ENCODE data around the gene TMUB2.

Gene TMUB2

GRCh38 chr17:44221084-44221861, 34.5 kb downstream of the TMUB2 start:
- H3K4me1 ChIP-seq (ENCODE audit: control insufficient read depth, insufficient read depth, low read length): peaks cover 11% of the 10 kb centered on the region
- H3K9me3 ChIP-seq (ENCODE audit: control insufficient read depth, insufficient read depth, low read depth, low read length): no peaks in the 10 kb centered on the region
- H3K4me3 ChIP-seq (ENCODE audit: low read depth, low read length): peak overlapping the region; percentile 79
- CTCF ChIA-PET: interaction anchor here (0.9 to 2.1 kb wide), 13 partner anchors 10 to 238 kb away, joined by 3 to 11 read pairs (median 4); partner anchors contain the start of gene TMUB2
- peak overlapping the region; percentile 100; the same call in 1 of the 2 replicates for H3K27ac ChIP-seq (ENCODE audit: extremely low read depth, low read depth, low read length)
- H3K36me3 ChIP-seq (ENCODE audit: control insufficient read depth in 2 of 2, insufficient read depth in 1 of 2, low read length in 2 of 2): peaks cover 0 to 12% of the 10 kb centered on the region in 2 experiments; a peak in 2 of 3 replicates
- POLR2A ChIA-PET: interaction anchor here (0.6 to 3.4 kb wide), 32 partner anchors 9 to 487 kb away, joined by 3 to 38 read pairs (median 5); partner anchors contain the start of genes ATXN7L3, FAM171A2, FZD2 and RUNDC3A
- TF ChIP-seq YY1 (tag by site-specific recombination; IDR thresholded peaks at IDR 0.05) (peak; percentile 33; the same call in 1 of the 2 replicates), ZNF571 (tag by site-specific recombination; IDR thresholded peaks at IDR 0.05) (no peak), ZFP37 (tag by site-specific recombination; IDR thresholded peaks at IDR 0.05) (peak; percentile 28; the same call in 1 of the 2 replicates), ZNF292 (tag by site-specific recombination; IDR thresholded peaks at IDR 0.05; ENCODE audit: borderline replicate concordance, low read depth) (no peak), ZSCAN23 (tag by site-specific recombination; IDR thresholded peaks at IDR 0.05) (no peak), ZNF138 (tag by site-specific recombination; IDR thresholded peaks at IDR 0.05; ENCODE audit: borderline replicate concordance) (no peak), ZNF155 (tag by site-specific recombination; IDR thresholded peaks at IDR 0.05) (no peak), ZNF146 (tag by site-specific recombination; IDR thresholded peaks at IDR 0.05) (no peak), TSHZ1 (tag by site-specific recombination; IDR thresholded peaks at IDR 0.05; ENCODE audit: borderline replicate concordance) (no peak), ZBTB8A (tag by site-specific recombination; IDR thresholded peaks at IDR 0.05) (peak; percentile 66; the same call in 1 of the 2 replicates), ZNF704 (tag by site-specific recombination; IDR thresholded peaks at IDR 0.05) (no peak), PRDM6 (tag by site-specific recombination; IDR thresholded peaks at IDR 0.05) (no peak), PRDM2 (tag by site-specific recombination; IDR thresholded peaks at IDR 0.05; ENCODE audit: borderline replicate concordance) (no peak), ZNF610 (tag by site-specific recombination; IDR thresholded peaks at IDR 0.05; ENCODE audit: borderline replicate concordance) (no peak), ZNF169 (tag by site-specific recombination; IDR thresholded peaks at IDR 0.05) (no peak), ZNF416 (tag by site-specific recombination; IDR thresholded peaks at IDR 0.05) (no peak), ZNF157 (tag by site-specific recombination; IDR thresholded peaks at IDR 0.05) (no peak), BCL11B (tag by site-specific recombination; IDR thresholded peaks at IDR 0.05; ENCODE audit: low read depth) (peak; percentile 49; the same call in 1 of the 2 replicates), SP3 (tag by site-specific recombination; IDR thresholded peaks at IDR 0.05) (peak; percentile 63), ZNF670 (tag by site-specific recombination; IDR thresholded peaks at IDR 0.05; ENCODE audit: low read depth) (no peak), ZNF639 (tag by site-specific recombination; IDR thresholded peaks at IDR 0.05) (no peak), KLF9 (tag by site-specific recombination; IDR thresholded peaks at IDR 0.05; ENCODE audit: low read depth) (0 out of 2 replicates have a peak, but pooled peaks have one; percentile 34)

Data from HEK293 (cell line).